Measurements from ENCODE around the gene CGB3.

CGB3 gene

GRCh38 chr19:49014870-49015255, 9.3 kb downstream of the CGB3 start:
- DNase-seq: no peak

GRCh38 chr19:49014123-49014869, 9.8 kb downstream of the CGB3 start:
- DNase-seq: no peak

GRCh38 chr19:49011194-49011593, 12.9 kb downstream of the CGB3 start:
- DNase-seq: no peak

- no peak for DNase-seq
Measured at GRCh38 chr19:49010453-49010852, 13.7 kb downstream of the CGB3 start.

- DNase-seq: no peak
Measured at GRCh38 chr19:49009828-49010227, 14.3 kb downstream of the CGB3 start.

GRCh38 chr19:49006905-49007304, 17.2 kb downstream of the CGB3 start:
- DNase-seq: no peak

GRCh38 chr19:49004964-49005614, 19.0 kb downstream of the CGB3 start:
- DNase-seq: no peak

- no peak for DNase-seq
Measured at GRCh38 chr19:49004133-49004532, 20.0 kb downstream of the CGB3 start.

GRCh38 chr19:48999481-49000325, 24.4 kb downstream of the CGB3 start:
- DNase-seq: peak; percentile 60

GRCh38 chr19:48997972-48998371, 26.2 kb downstream of the CGB3 start:
- DNase-seq: peak; percentile 60

GRCh38 chr19:48994035-48994386, 30.1 kb downstream of the CGB3 start:
- DNase-seq: no peak

GRCh38 chr19:48993175-48994034, 30.7 kb downstream of the CGB3 start, which contains the start of the genes GYS1 and RUVBL2:
TSS of gene GYS1 (minus strand) at chr19:48993309. CDS start at chr19:48993112, 197 bp downstream.
TSS of gene RUVBL2 (plus strand) at chr19:48993887. CDS start at chr19:48993912, 25 bp downstream.
- DNase-seq: peak; percentile 99

GRCh38 chr19:48992581-48993174, 31.5 kb downstream of the CGB3 start:
- peak; percentile 3 for DNase-seq

- DNase-seq: peak; percentile 79
Measured at GRCh38 chr19:48991873-48992580, 32.1 kb downstream of the CGB3 start.

GRCh38 chr19:48991011-48991609, 33.0 kb downstream of the CGB3 start:
- no peak for DNase-seq

- DNase-seq: no peak
Measured at GRCh38 chr19:48990400-48990799, 33.7 kb downstream of the CGB3 start.

- DNase-seq: no peak
Measured at GRCh38 chr19:48989701-48990291, 34.3 kb downstream of the CGB3 start.

- DNase-seq: no peak
Measured at GRCh38 chr19:48988860-48989259, 35.3 kb downstream of the CGB3 start.

- no peak for DNase-seq
Measured at GRCh38 chr19:48988286-48988685, 35.8 kb downstream of the CGB3 start.

- DNase-seq: no peak
Measured at GRCh38 chr19:48987323-48987722, 36.8 kb downstream of the CGB3 start.

- DNase-seq: no peak
Measured at GRCh38 chr19:48986211-48986610, 37.9 kb downstream of the CGB3 start.
